GM23248 (cell line): Measurements from ENCODE around the gene ARFGEF3. TPM values are rescaled to one million over a fixed set of nuclear protein-coding genes. Genes with fewer than 3 reads are reported as not detected.

ENCODE experiments used
- DNase-seq: peaks from one replicate; pipeline ENCODE4 v3.0.0-alpha.2; 2015
- H2AFZ ChIP-seq: fragments of 200-600 bp; sonication (generic); 2 replicates; pipeline ENCODE4 v1.6.1; 2016; ENCODE audit warnings: antibody characterized with exemption
- H3F3A ChIP-seq: fragments of 200-600 bp; sonication (generic); 2 replicates; pipeline ENCODE4 v1.6.1; 2016; ENCODE audit warnings: mild to moderate bottlenecking, antibody characterized with exemption, mixed run types; ENCODE audit not compliant: insufficient read depth
- H3K27ac ChIP-seq: fragments of 200-600 bp; sonication (generic); 2 replicates; pipeline ENCODE4 v1.5.1; 2016; ENCODE audit warnings: mild to moderate bottlenecking
- H3K27me3 ChIP-seq: fragments of 200-600 bp; sonication (generic); replicated peaks from 2 replicates; pipeline ENCODE4 v1.6.1; 2016; ENCODE audit warnings: mild to moderate bottlenecking; ENCODE audit not compliant: insufficient read depth
- H3K36me3 ChIP-seq: fragments of 200-600 bp; sonication (generic); 2 replicates; pipeline ENCODE4 v1.6.1; 2016; ENCODE audit warnings: low read depth, mild to moderate bottlenecking
- H3K4me1 ChIP-seq: fragments of 200-600 bp; sonication (generic); 2 replicates; pipeline ENCODE4 v1.6.1; 2016; ENCODE audit warnings: mild to moderate bottlenecking; ENCODE audit not compliant: insufficient read depth
- H3K4me2 ChIP-seq: fragments of 200-600 bp; sonication (generic); one replicate; pipeline ENCODE4 v1.6.1; 2016; ENCODE audit warnings: mild to moderate bottlenecking; ENCODE audit not compliant: unreplicated experiment
- H3K4me3 ChIP-seq: fragments of 200-600 bp; sonication (generic); 2 replicates; pipeline ENCODE4 v1.5.1; 2016; ENCODE audit warnings: mild to moderate bottlenecking
- H3K79me2 ChIP-seq: fragments of 200-600 bp; sonication (generic); 2 replicates; pipeline ENCODE4 v1.6.1; 2016; ENCODE audit warnings: mild to moderate bottlenecking; ENCODE audit not compliant: insufficient read depth
- H3K9ac ChIP-seq: fragments of 200-600 bp; sonication (generic); 2 replicates; pipeline ENCODE4 v1.6.1; 2016; ENCODE audit warnings: mild to moderate bottlenecking
- H3K9me2 ChIP-seq: fragments of 200-600 bp; sonication (generic); 2 replicates; pipeline ENCODE4 v1.6.1; 2016; ENCODE audit warnings: mixed run types, mild to moderate bottlenecking, moderate library complexity; ENCODE audit not compliant: insufficient read depth
- H3K9me3 ChIP-seq: fragments of 200-600 bp; sonication (generic); one replicate; pipeline ENCODE4 v1.6.1; 2017; ENCODE audit warnings: low read depth
- H4K20me1 ChIP-seq: fragments of 200-600 bp; sonication (generic); 2 replicates; pipeline ENCODE4 v1.6.0; 2016; ENCODE audit not compliant: insufficient read depth
- EZH2 ChIP-seq: fragments of 200-600 bp; sonication (generic); IDR thresholded peaks from 2 replicates; pipeline ENCODE4 v1.6.1; 2018; ENCODE audit warnings: antibody characterized with exemption, mild to moderate bottlenecking; ENCODE audit not compliant: insufficient read depth, poor library complexity, severe bottlenecking
- EZH2phosphoT487 ChIP-seq: fragments of 200-600 bp; sonication (generic); IDR thresholded peaks from 2 replicates; pipeline ENCODE4 v1.6.1; 2018; ENCODE audit warnings: antibody characterized with exemption, moderate library complexity, mild to moderate bottlenecking, low read depth; ENCODE audit not compliant: insufficient read depth
- WGBS, 2 experiments: methylation state at CpG; one replicate each; pipeline ENCODE4 v1.1.6; 2015 to 2017; ENCODE audit warnings: low lambda C conversion rate in 2 of 2, low coverage in 1 of 2; ENCODE audit errors: missing lambda C conversion rate in 2 of 2; 5-methylcytosine and 5-hydroxymethylcytosine counted together
- in situ Hi-C: fragments of 300-500 bp; cut with MboI; formaldehyde crosslinking; loops from 2 replicates; pipeline ENCODE4 v1.15.0; 2020
- polyA plus RNA-seq: library from polyadenylated mRNA; unstranded; fragments of >200 nt; fragmentation: Nextera tagmentation; extraction: Ambion mirVana; gene quantifications from 2 replicates; pipeline ENCODE4 v1.2.1, GENCODE V29; 2016
- total RNA-seq: library from RNA; depleted of rRNA; stranded (reverse); fragments of >200 nt; shearing (Covaris generic); gene quantifications from 2 replicates; pipeline ENCODE4 v1.2.3, GENCODE V29; 2014

ARFGEF3 gene
- total and polyA plus RNA-seq, 2 experiments from 2014 or later: 0.06 to 0.11 TPM

DNA sequence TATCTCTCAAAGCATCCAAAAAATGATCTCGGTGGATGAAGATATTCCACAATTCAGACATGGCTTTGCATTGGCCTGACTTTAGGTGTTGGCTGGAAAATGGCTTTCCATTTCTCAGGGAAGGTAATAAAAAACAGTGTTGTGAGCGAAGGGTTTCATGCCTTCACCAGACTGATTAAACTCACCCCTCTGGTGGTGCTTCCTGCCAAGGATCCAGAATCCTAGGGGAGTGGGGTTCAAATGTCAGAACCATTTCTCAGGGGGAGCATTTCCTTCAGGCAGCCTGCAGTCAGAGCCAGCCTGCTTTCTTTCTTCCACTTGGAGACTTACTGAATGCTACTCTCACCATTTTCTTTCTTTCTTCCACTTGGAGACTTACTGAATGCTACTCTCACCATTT is 170.2 kb downstream of the ARFGEF3 start:
- Histone ChIP-seq H3K27me3 (no peaks in the 10 kb centered on the region), H3K9me2 (no peaks in the 10 kb centered on the region), H3K9me3 (no peaks in the 10 kb centered on the region), H3K79me2 (no peaks in the 10 kb centered on the region), H3K4me1 (no peaks in the 10 kb centered on the region), H2AFZ (no peak overlapping the region), H3K4me3 (no peak overlapping the region), H3K27ac (no peak overlapping the region), H4K20me1 (no peaks in the 10 kb centered on the region), H3K36me3 (no peaks in the 10 kb centered on the region), H3F3A (no peaks in the 10 kb centered on the region), H3K9ac (no peak overlapping the region), H3K4me2 (no peak overlapping the region)
- WGBS, 2 experiments: 46 to 62% methylated on average over 2 of the region's 2 CpGs
- in situ Hi-C loops: no loop called here
- TF ChIP-seq EZH2phosphoT487 (no peak), EZH2 (no peak)
- no peak for DNase-seq

DNA sequence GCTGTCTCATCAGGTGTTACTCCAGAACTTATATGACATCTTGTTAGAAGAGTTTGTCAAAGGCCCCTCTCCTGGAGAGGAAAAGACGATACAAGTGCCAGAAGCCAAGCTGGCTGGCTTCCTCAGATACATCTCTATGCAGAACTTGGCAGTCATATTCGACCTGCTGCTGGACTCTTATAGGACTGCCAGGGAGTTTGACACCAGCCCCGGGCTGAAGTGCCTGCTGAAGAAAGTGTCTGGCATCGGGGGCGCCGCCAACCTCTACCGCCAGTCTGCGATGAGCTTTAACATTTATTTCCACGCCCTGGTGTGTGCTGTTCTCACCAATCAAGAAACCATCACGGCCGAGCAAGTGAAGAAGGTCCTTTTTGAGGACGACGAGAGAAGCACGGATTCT is 172.3 kb downstream of the ARFGEF3 start:
- in situ Hi-C loops: no loop called here
- 67 to 70% methylated on average over 14 of the region's 14 CpGs for WGBS, 2 experiments
- Histone ChIP-seq H3K36me3 (no peaks in the 10 kb centered on the region), H3K9me2 (no peaks in the 10 kb centered on the region), H4K20me1 (no peaks in the 10 kb centered on the region), H3K4me2 (no peak overlapping the region), H3K9me3 (no peaks in the 10 kb centered on the region), H3K79me2 (no peaks in the 10 kb centered on the region), H3K4me3 (no peak overlapping the region), H2AFZ (no peak overlapping the region), H3F3A (no peaks in the 10 kb centered on the region), H3K27me3 (no peaks in the 10 kb centered on the region), H3K27ac (no peak overlapping the region), H3K9ac (no peak overlapping the region), H3K4me1 (no peaks in the 10 kb centered on the region)
- DNase-seq: no peak
- no peak for TF ChIP-seq EZH2phosphoT487
- TF ChIP-seq EZH2: no peak

DNA sequence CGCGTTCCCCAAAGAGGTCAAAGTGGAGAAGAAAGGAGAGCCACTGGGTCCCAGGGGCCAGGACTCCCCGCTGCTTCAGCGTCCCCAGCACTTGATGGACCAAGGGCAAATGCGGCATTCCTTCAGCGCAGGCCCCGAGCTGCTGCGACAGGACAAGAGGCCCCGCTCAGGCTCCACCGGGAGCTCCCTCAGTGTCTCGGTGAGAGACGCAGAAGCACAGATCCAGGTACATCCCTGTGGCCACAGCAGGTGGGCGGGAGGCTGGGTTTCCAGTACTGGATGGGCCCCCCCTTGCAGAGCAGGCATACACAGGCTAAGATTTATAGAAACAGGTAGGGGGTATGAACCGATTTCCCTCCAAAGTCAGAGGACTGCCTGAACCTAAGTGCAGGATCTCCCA is 173.2 kb downstream of the ARFGEF3 start:
- H3K27ac ChIP-seq: no peak overlapping the region
- WGBS, 2 experiments: 74 to 82% methylated on average over 12 to 14 of the region's 14 CpGs

DNA sequence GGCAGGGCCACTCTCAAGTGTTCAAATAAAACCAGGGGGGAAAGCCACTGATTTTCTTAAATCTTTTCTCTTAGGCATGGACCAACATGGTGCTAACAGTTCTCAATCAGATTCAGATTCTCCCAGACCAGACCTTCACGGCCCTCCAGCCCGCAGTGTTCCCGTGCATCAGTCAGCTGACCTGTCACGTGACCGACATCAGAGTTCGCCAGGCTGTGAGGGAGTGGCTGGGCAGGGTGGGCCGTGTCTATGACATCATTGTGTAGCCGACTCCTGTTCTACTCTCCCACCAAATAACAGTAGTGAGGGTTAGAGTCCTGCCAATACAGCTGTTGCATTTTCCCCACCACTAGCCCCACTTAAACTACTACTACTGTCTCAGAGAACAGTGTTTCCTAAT is 174.5 kb downstream of the ARFGEF3 start:
- H3K9me3 ChIP-seq: no peaks in the 10 kb centered on the region
- no peaks in the 10 kb centered on the region for H3K27me3 ChIP-seq
- TF ChIP-seq EZH2phosphoT487: no peak
- no peak for TF ChIP-seq EZH2
- H3K27ac ChIP-seq: no peak overlapping the region
- H4K20me1 ChIP-seq: no peaks in the 10 kb centered on the region
- no peaks in the 10 kb centered on the region for H3F3A ChIP-seq
- in situ Hi-C loops: no loop called here
- 77 to 81% methylated on average over 8 of the region's 8 CpGs for WGBS, 2 experiments
- no peaks in the 10 kb centered on the region for H3K79me2 ChIP-seq
- H3K4me2 ChIP-seq: no peak overlapping the region
- no peaks in the 10 kb centered on the region for H3K4me1 ChIP-seq
- DNase-seq: no peak
- no peak overlapping the region for H3K4me3 ChIP-seq
- no peaks in the 10 kb centered on the region for H3K9me2 ChIP-seq
- H3K36me3 ChIP-seq: no peaks in the 10 kb centered on the region
- H2AFZ ChIP-seq: no peak overlapping the region
- no peak overlapping the region for H3K9ac ChIP-seq

More for the DNA sequence above, 173.2 kb downstream of the ARFGEF3 start:
- in situ Hi-C loops: no loop called here
- no peaks in the 10 kb centered on the region for H3F3A ChIP-seq
- no peaks in the 10 kb centered on the region for H3K79me2 ChIP-seq
- H3K9me2 ChIP-seq: no peaks in the 10 kb centered on the region
- DNase-seq: no peak
- H3K9me3 ChIP-seq: no peaks in the 10 kb centered on the region
- H2AFZ ChIP-seq: no peak overlapping the region
- H4K20me1 ChIP-seq: no peaks in the 10 kb centered on the region
- H3K4me3 ChIP-seq: no peak overlapping the region
- TF ChIP-seq EZH2phosphoT487: no peak
- no peak for TF ChIP-seq EZH2
- H3K9ac ChIP-seq: no peak overlapping the region
- H3K4me1 ChIP-seq: no peaks in the 10 kb centered on the region
- no peak overlapping the region for H3K4me2 ChIP-seq
- H3K36me3 ChIP-seq: no peaks in the 10 kb centered on the region
- H3K27me3 ChIP-seq: no peaks in the 10 kb centered on the region

DNA sequence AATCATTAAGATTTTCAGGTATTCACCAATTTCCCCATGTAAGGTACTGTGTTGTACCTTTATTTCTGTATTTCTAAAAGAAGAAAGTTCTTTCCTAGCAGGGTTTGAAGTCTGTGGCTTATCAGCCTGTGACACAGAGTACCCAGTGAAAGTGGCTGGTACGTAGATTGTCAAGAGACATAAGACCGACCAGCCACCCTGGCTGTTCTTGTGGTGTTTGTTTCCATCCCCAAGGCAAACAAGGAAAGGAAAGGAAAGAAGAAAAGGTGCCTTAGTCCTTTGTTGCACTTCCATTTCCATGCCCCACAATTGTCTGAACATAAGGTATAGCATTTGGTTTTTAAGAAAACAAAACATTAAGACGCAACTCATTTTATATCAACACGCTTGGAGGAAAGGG is 175.3 kb downstream of the ARFGEF3 start:
- H3K4me3 ChIP-seq: no peak overlapping the region
- H3K79me2 ChIP-seq: no peaks in the 10 kb centered on the region
- no peaks in the 10 kb centered on the region for H3F3A ChIP-seq
- no peak overlapping the region for H3K27ac ChIP-seq
- no peaks in the 10 kb centered on the region for H4K20me1 ChIP-seq
- WGBS, 2 experiments: 88 to 90% methylated on average over 4 of the region's 4 CpGs
- DNase-seq: no peak
- H3K4me2 ChIP-seq: no peak overlapping the region
- no peaks in the 10 kb centered on the region for H3K27me3 ChIP-seq
- H2AFZ ChIP-seq: no peak overlapping the region
- no peaks in the 10 kb centered on the region for H3K9me3 ChIP-seq
- H3K9me2 ChIP-seq: no peaks in the 10 kb centered on the region
- H3K9ac ChIP-seq: no peak overlapping the region
- no peaks in the 10 kb centered on the region for H3K36me3 ChIP-seq
- in situ Hi-C loops: no loop called here
- TF ChIP-seq EZH2phosphoT487 (no peak), EZH2 (no peak)
- no peaks in the 10 kb centered on the region for H3K4me1 ChIP-seq
